GM12878 (cell line): ENCODE results near the gene FOXP1. TPM values are rescaled to one million over a fixed set of nuclear protein-coding genes. Genes with fewer than 3 reads are reported as not detected.

Experiments used
- ATAC-seq: fragments of 200-7000 bp; cut with Tn5 transposase; 3 replicates; pipeline ENCODE4 v1.9.1; 2020; ENCODE audit warnings: mild to moderate bottlenecking, moderate library complexity
- BruUV-seq: library from RNA; stranded (reverse); fragments of 400-500 nt; replicated peaks from 2 replicates; lab custom pipeline; 2021; lab: Mats Ljungman, UMichigan
- CTCF ChIA-PET: fragments of 300-600 bp; sonication (Branson Sonifier 250); formaldehyde crosslinking; extraction: SDS; loops from one replicate; lab custom pipeline; 2021; ENCODE audit warnings: inconsistent platforms; lab: Yijun Ruan, JAX
- POLR2A ChIA-PET: fragments of 350-600 bp; formaldehyde crosslinking; extraction: SDS; loops from one replicate; lab custom pipeline; 2021; ENCODE audit warnings: inconsistent platforms; lab: Charles Lee
- RAD21 ChIA-PET: fragments of 300-600 bp; sonication (Branson Sonifier 250); formaldehyde crosslinking; loops from one replicate; lab custom pipeline; 2023; ENCODE audit warnings: antibody characterized with exemption; ENCODE audit not compliant: unreplicated experiment; lab: Charles Lee
- SMC1A ChIA-PET: fragments of 300-600 bp; sonication (Branson Sonifier 250); formaldehyde crosslinking; loops from one replicate; lab custom pipeline; 2023; ENCODE audit not compliant: unreplicated experiment, uncharacterized antibody; lab: Charles Lee
- DNase-seq: peaks from one replicate; pipeline ENCODE4 v3.0.0-alpha.2; 2011; ENCODE audit warnings: low read depth, low spot score
- FAIRE-seq: peaks from 3 replicates; lab custom pipeline; 2011; peaks lifted over from hg19 to GRCh38; lab: Jason Lieb, UNC
- H2AFZ ChIP-seq: 2 replicates; pipeline ENCODE4 v1.6.0; 2011; ENCODE audit warnings: low read depth, low read length, control low read depth; ENCODE audit not compliant: control insufficient read depth
- H3K27ac ChIP-seq: 2 replicates; pipeline ENCODE4 v1.5.1; 2011; ENCODE audit warnings: control low read depth; ENCODE audit not compliant: control insufficient read depth, insufficient read depth
- H3K27me3 ChIP-seq, 2 experiments: replicated peaks in 1 of 2; 2 replicates each; pipeline versions ENCODE4 v1.6.0 to v1.6.1; 2011; ENCODE audit warnings: low read length in 1 of 2; ENCODE audit not compliant: control insufficient read depth in 2 of 2, insufficient read depth in 2 of 2
- H3K36me3 ChIP-seq, 2 experiments: 2 replicates each; pipeline ENCODE4 v1.5.1; 2011; ENCODE audit warnings: low read length in 1 of 2; ENCODE audit not compliant: control insufficient read depth in 2 of 2, insufficient read depth in 2 of 2
- H3K4me1 ChIP-seq: 2 replicates; pipeline ENCODE4 v1.6.1; 2011; ENCODE audit warnings: mild to moderate bottlenecking, low read length, moderate library complexity, mixed read lengths; ENCODE audit not compliant: control insufficient read depth, insufficient read depth
- H3K4me2 ChIP-seq: 2 replicates; pipeline ENCODE4 v1.6.0; 2011; ENCODE audit warnings: control low read depth; ENCODE audit not compliant: control insufficient read depth, insufficient read depth
- H3K4me3 ChIP-seq: fragments of 200-600 bp; sonication (generic); 2 replicates; pipeline ENCODE4 v1.5.1; 2016
- H3K79me2 ChIP-seq: 2 replicates; pipeline ENCODE4 v1.6.0; 2011; ENCODE audit warnings: low read length; ENCODE audit not compliant: control insufficient read depth, insufficient read depth
- H3K9ac ChIP-seq: 2 replicates; pipeline ENCODE4 v1.8.0; 2011; ENCODE audit warnings: low read length, control low read depth, mixed read lengths; ENCODE audit not compliant: control insufficient read depth, insufficient read depth
- H3K9me3 ChIP-seq: replicated peaks from 3 replicates; pipeline ENCODE4 v1.5.1; 2011; ENCODE audit warnings: mild to moderate bottlenecking, low read length; ENCODE audit not compliant: control insufficient read depth, insufficient read depth
- H4K20me1 ChIP-seq: 2 replicates; pipeline ENCODE4 v1.6.0; 2011; ENCODE audit not compliant: control insufficient read depth, insufficient read depth
- BCL11A ChIP-seq: IDR thresholded peaks from 2 replicates; pipeline ENCODE4 v1.6.1; 2011; ENCODE audit warnings: low read depth, low read length
- CHD4 ChIP-seq: fragments of 200-600 bp; sonication (generic); IDR thresholded peaks from 2 replicates; pipeline ENCODE4 v1.6.1; 2016; ENCODE audit warnings: mild to moderate bottlenecking
- DPF2 ChIP-seq: fragments of 450-650 bp; IDR thresholded peaks from 2 replicates; pipeline ENCODE4 v1.6.1; 2017; ENCODE audit warnings: mild to moderate bottlenecking
- E2F8 ChIP-seq: fragments of 450-650 bp; IDR thresholded peaks from 2 replicates; pipeline ENCODE4 v1.6.1; 2018; ENCODE audit warnings: mild to moderate bottlenecking, low read depth, moderate library complexity; ENCODE audit not compliant: partially characterized antibody
- EZH2 ChIP-seq: IDR thresholded peaks from 2 replicates; pipeline ENCODE4 v1.6.1; 2012; ENCODE audit warnings: low read depth, mild to moderate bottlenecking, control low read depth, inconsistent platforms, low read length, borderline replicate concordance; ENCODE audit not compliant: control insufficient read depth
- IRF5 ChIP-seq: fragments of 450-650 bp; IDR thresholded peaks from 2 replicates; pipeline ENCODE4 v1.6.1; 2017; ENCODE audit warnings: borderline replicate concordance
- KLF5 ChIP-seq: fragments of 450-650 bp; IDR thresholded peaks from 2 replicates; pipeline ENCODE4 v1.6.1; 2014; ENCODE audit warnings: mild to moderate bottlenecking; ENCODE audit not compliant: partially characterized antibody
- NFXL1 ChIP-seq: fragments of 450-650 bp; IDR thresholded peaks from 2 replicates; pipeline ENCODE4 v1.6.1; 2017; ENCODE audit warnings: antibody characterized with exemption, mild to moderate bottlenecking, borderline replicate concordance
- PBX3 ChIP-seq: IDR thresholded peaks from 2 replicates; pipeline ENCODE4 v1.6.1; 2011; ENCODE audit warnings: mild to moderate bottlenecking, low read depth, low read length, moderate library complexity; ENCODE audit not compliant: insufficient replicate concordance
- PRDM15 ChIP-seq: fragments of 450-650 bp; formaldehyde crosslinking; IDR thresholded peaks from 2 replicates; pipeline ENCODE4 v1.4.0; 2020; ENCODE audit warnings: mild to moderate bottlenecking, moderate library complexity
- RB1 ChIP-seq: fragments of 450-650 bp; formaldehyde crosslinking; IDR thresholded peaks from 2 replicates; pipeline ENCODE4 v1.6.1; 2017; ENCODE audit warnings: mild to moderate bottlenecking, borderline replicate concordance
- TARDBP ChIP-seq: IDR thresholded peaks from 2 replicates; pipeline ENCODE4 v1.6.1; 2016; ENCODE audit warnings: borderline replicate concordance
- TCF7 ChIP-seq: IDR thresholded peaks from 2 replicates; pipeline ENCODE4 v1.6.1; 2014; ENCODE audit warnings: antibody characterized with exemption, borderline replicate concordance
- ZSCAN29 ChIP-seq: fragments of 450-650 bp; IDR thresholded peaks from 2 replicates; pipeline ENCODE4 v1.6.1; 2017; ENCODE audit warnings: mild to moderate bottlenecking, moderate library complexity
- WGBS: methylation state at CpG from one replicate; pipeline ENCODE4 v1.1.6; 2016; ENCODE audit warnings: low lambda C conversion rate; ENCODE audit not compliant: insufficient replicate concordance, insufficient coverage; ENCODE audit errors: missing lambda C conversion rate; 5-methylcytosine and 5-hydroxymethylcytosine counted together
- in situ Hi-C: fragments of 300-500 bp; cut with MboI; formaldehyde crosslinking; loops from 9 replicates; pipeline ENCODE4 v1.14.3; 2018; ENCODE audit warnings: mixed read lengths
- intact Hi-C: fragments of 100-400 bp; cut with micrococcal nuclease; formaldehyde crosslinking; loops from one replicate; pipeline ENCODE4 v1.14.2; 2022; ENCODE audit not compliant: unreplicated experiment
- polyA plus RNA-seq, 11 experiments: library from polyadenylated mRNA; depleted of rRNA in 4 of 11; unstranded in 6 of 11; stranded (reverse) in 5 of 11; fragments of >200 nt; fragmentation: Nextera tagmentation in 4 of 11; fragmentation: Illumina TruSeq in 1 of 11; extraction: Ambion mirVana in 4 of 11; extraction: Trizol in 1 of 11; gene quantifications; 1 replicate in 1 of 11; 2 replicates in 10 of 11; pipeline versions ENCODE4 v1.2.1 to v1.2.3, GENCODE V29; 2011 to 2016; ENCODE audit warnings: inconsistent platforms in 2 of 11, missing spikeins in 2 of 11, low read depth in 1 of 11
- total RNA-seq, 4 experiments: library from RNA; depleted of rRNA in 3 of 4; stranded (reverse); fragments of >200 nt in 3 of 4; fragmentation: Illumina TruSeq in 1 of 4; extraction: Trizol in 1 of 4; gene quantifications; 2 replicates each; pipeline versions ENCODE4 v1.2.1 to v1.2.3, GENCODE V29; 2013 to 2021

FOXP1 gene
- total and polyA plus RNA-seq, 10 of the 15 experiments (the other 5 are each of a cell fraction or from before 2014, with no cell fraction given): 0.05 to 1.6 (median 0.20) TPM; not detected in 1

GRCh38 chr3:71231680-71232079 is 351.8 kb downstream of the FOXP1 start:
- Histone ChIP-seq H3K9me3 (no peaks in the 10 kb centered on the region), H3K36me3 (no peaks in the 10 kb centered on the region), H3K79me2 (no peaks in the 10 kb centered on the region), H2AFZ (no peak overlapping the region), H3K4me2 (no peak overlapping the region), H3K27ac (no peak overlapping the region), H4K20me1 (no peaks in the 10 kb centered on the region), H3K4me1 (peaks cover 6% of the 10 kb centered on the region), H3K4me3 (no peak overlapping the region), H3K27me3 (peaks cover 0 to 7% of the 10 kb centered on the region in 2 experiments; a peak in 2 of 4 replicates), H3K9ac (no peak overlapping the region)
- POLR2A ChIA-PET: no interaction called here
- ATAC-seq (no peak), FAIRE-seq (no peak), DNase-seq (no peak)
- intact Hi-C loops (no loop called here), in situ Hi-C loops (no loop called here)
- no TSS peak for BruUV-seq
- RAD21 ChIA-PET: no interaction called here
- SMC1A ChIA-PET: no interaction called here
- WGBS: 0% methylated on average over 4 of the region's 4 CpGs
- CTCF ChIA-PET: interaction anchor here (0.6 to 2.7 kb wide), 3 partner anchors 10 to 165 kb away, joined by 3 to 6 read pairs (median 4); no protein-coding TSS in a partner anchor
- TF ChIP-seq PRDM15 (CRISPR knock-in tag) (no peak), TCF7 (no peak), RB1 (no peak), EZH2 (no peak), IRF5 (no peak), CHD4 (no peak), PBX3 (no peak), DPF2 (no peak), ZSCAN29 (no peak), BCL11A (no peak), E2F8 (no peak), KLF5 (no peak), TARDBP (no peak), NFXL1 (no peak)
